Endothelial cell of umbilical vein (primary cell): ENCODE data around the gene ZEB1.

Source experiments
- CTCF ChIP-seq, 2 donors: IDR thresholded peaks; 1 replicate in 1 of 2; 2 replicates in 1 of 2; pipeline ENCODE4 v1.5.1; 2011; ENCODE audit warnings: low read length in 2 of 2, mild to moderate bottlenecking in 2 of 2, moderate library complexity in 2 of 2, control low read depth in 1 of 2, inconsistent platforms in 1 of 2, low read depth in 1 of 2; ENCODE audit not compliant: insufficient read depth in 1 of 2; ENCODE audit errors: extremely low read depth in 1 of 2
- EZH2 ChIP-seq: IDR thresholded peaks from 2 replicates; pipeline ENCODE4 v1.6.1; 2012; ENCODE audit warnings: borderline replicate concordance, low read depth, mild to moderate bottlenecking, moderate library complexity, low read length, inconsistent platforms; ENCODE audit not compliant: severe bottlenecking

GRCh38 chr10:31526178-31526577 is 207.2 kb downstream of the ZEB1 start:
- TF ChIP-seq CTCF (IDR thresholded peaks at IDR 0.05; ENCODE audit: extremely low read depth in 1 of 2, insufficient read depth in 1 of 2, low read depth in 1 of 2, low read length in 2 of 2) = no peak
- no peak for TF ChIP-seq EZH2
